ENCODE measurements around the gene MYRIP. TPM values are rescaled to one million over a fixed set of nuclear protein-coding genes. Genes with fewer than 3 reads are reported as not detected.

Gene MYRIP
- total and polyA plus RNA-seq, 2 of the 4 experiments (the other 2 are of a cell fraction), result not detected

DNA sequence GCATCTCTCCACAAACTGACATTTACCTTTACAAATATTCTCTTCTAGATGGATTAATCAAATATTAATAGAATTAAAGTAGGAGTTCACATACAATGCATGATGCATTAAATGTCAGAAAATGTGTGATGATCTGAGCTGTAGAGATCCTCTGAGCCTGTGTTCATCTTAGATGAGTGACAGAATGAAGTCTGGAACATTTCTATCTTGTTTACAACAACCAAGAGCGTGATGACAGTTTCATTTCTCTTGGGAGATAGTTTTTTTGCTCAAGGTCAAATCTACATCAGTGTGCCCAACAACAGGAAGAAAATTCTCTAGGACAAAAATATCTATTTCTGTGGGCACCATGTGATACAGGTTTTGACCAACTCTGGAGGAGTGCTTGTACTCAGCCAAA is 211.9 kb downstream of the MYRIP start:
- Histone ChIP-seq H2BK120ac (ENCODE audit: low read depth, low read length) (no peak overlapping the region), H3K23ac (ENCODE audit: low read depth, low read length) (no peak overlapping the region), H3K36me3 (ENCODE audit: control insufficient read depth, insufficient read depth, low read length) (no peaks in the 10 kb centered on the region), H3K79me1 (ENCODE audit: low read depth in 1 of 2, low read length in 2 of 2) (no peaks in the 10 kb centered on the region), H4K5ac (ENCODE audit: low read depth, low read length) (no peak overlapping the region), H2BK20ac (ENCODE audit: low read depth, low read length) (no peak overlapping the region), H3K18ac (ENCODE audit: low read depth, low read length) (no peak overlapping the region), H3K56ac (ENCODE audit: extremely low read depth, insufficient read depth, low read length) (no peak overlapping the region), H3K4me3 (ENCODE audit: insufficient read depth, low read depth, low read length) (no peak overlapping the region), H2AK9ac (replicated peaks; ENCODE audit: low read depth, low read length, poor library complexity) (no peak overlapping the region), H3K9me3 (ENCODE audit: control insufficient read depth, insufficient read depth, low read length) (peaks cover 20% of the 10 kb centered on the region), H3K4me2 (ENCODE audit: low read depth, low read length) (no peak overlapping the region), H3K4ac (ENCODE audit: low read depth, low read length) (no peak overlapping the region), H4K91ac (ENCODE audit: insufficient read depth, low read depth, low read length) (no peak overlapping the region), H4K20me1 (ENCODE audit: insufficient read depth, low read length) (no peaks in the 10 kb centered on the region), H2AK5ac (ENCODE audit: low read depth, low read length) (no peak overlapping the region), H4K8ac (ENCODE audit: low read depth in 2 of 2, low read length in 2 of 2) (no peak overlapping the region), H3K9me1 (ENCODE audit: insufficient read depth, low read length) (no peaks in the 10 kb centered on the region), H3K4me1 (ENCODE audit: control insufficient read depth, insufficient read depth, low read length) (no peaks in the 10 kb centered on the region), H2AFZ (replicated peaks; ENCODE audit: low read length, poor library complexity) (no peak overlapping the region), H3K27ac (ENCODE audit: insufficient read depth, low read length) (no peak overlapping the region), H2BK5ac (ENCODE audit: low read depth, low read length, poor library complexity, severe bottlenecking) (no peak overlapping the region), H2BK15ac (ENCODE audit: low read depth, low read length) (no peak overlapping the region), H3K27me3 (ENCODE audit: control insufficient read depth, insufficient read depth, low read length) (no peaks in the 10 kb centered on the region), H3K9ac (ENCODE audit: low read depth, low read length) (no peak overlapping the region), H3K14ac (replicated peaks; ENCODE audit: low read depth, low read length) (no peak overlapping the region)
- dilution Hi-C loops (cut with HindIII; ENCODE audit: low sequenced_read_pairs, unreplicated experiment) (no loop called here), in situ Hi-C loops (cut with MboI; ENCODE audit: low sequenced_read_pairs) (no loop called here), intact Hi-C loops (cut with micrococcal nuclease) (no loop called here)
- no peak for DNase-seq
- ATAC-seq (ENCODE audit: low read depth), result no peak
- CTCF ChIA-PET, result no interaction called here
- POLR2A ChIA-PET (ENCODE audit: unreplicated experiment), result no interaction called here
- BruUV-seq (replicated peaks), result no TSS peak
- TF ChIP-seq SMC3 (IDR thresholded peaks at IDR 0.05; ENCODE audit: low read depth, low read length) (no peak), RAD21 (IDR thresholded peaks at IDR 0.05; ENCODE audit: low read length) (no peak), MAZ (IDR thresholded peaks at IDR 0.05; ENCODE audit: borderline replicate concordance, low read depth, low read length) (no peak), NFE2L2 (IDR thresholded peaks at IDR 0.05; ENCODE audit: low read depth, low read length) (no peak)
- WGBS, 2 experiments (ENCODE audit: extremely low coverage in 2 of 2, insufficient read length in 1 of 2), result no CpG with 5 or more reads among the region's 1 CpG
